Ascending aorta (tissue), 2 donors: ENCODE data around the gene SMIM13. TPM values are rescaled to one million over a fixed set of nuclear protein-coding genes. Genes with fewer than 3 reads are reported as not detected.

Experiments
- DNase-seq, 2 donors: peaks; one replicate each; pipeline ENCODE4 v3.0.0-alpha.2; 2019; ENCODE audit warnings: low spot score in 2 of 2
- H3K27ac ChIP-seq, 2 donors: fragments of 200-600 bp; sonication (generic); one replicate each; pipeline ENCODE4 v1.5.1; 2016 to 2017; ENCODE audit warnings: mild to moderate bottlenecking in 1 of 2
- H3K27me3 ChIP-seq: fragments of 200-600 bp; sonication (generic); one replicate; pipeline ENCODE4 v1.5.1; 2017
- H3K36me3 ChIP-seq, 2 donors: fragments of 200-600 bp; sonication (generic); one replicate each; pipeline ENCODE4 v1.5.1; 2016
- H3K4me1 ChIP-seq, 2 donors: fragments of 200-600 bp; sonication (generic); one replicate each; pipeline ENCODE4 v1.5.1; 2016 to 2017; ENCODE audit warnings: mild to moderate bottlenecking in 1 of 2
- H3K4me3 ChIP-seq, 2 donors: fragments of 200-600 bp; sonication (generic); one replicate each; pipeline ENCODE4 v1.5.1; 2016 to 2017; ENCODE audit warnings: mild to moderate bottlenecking in 1 of 2
- H3K9me3 ChIP-seq, 2 donors: fragments of 200-600 bp; sonication (generic); one replicate each; pipeline ENCODE4 v1.5.1; 2016
- intact Hi-C: fragments of 100-400 bp; cut with DNase I; formaldehyde crosslinking; loops from one replicate; pipeline ENCODE4 v1.15.1; 2023
- total RNA-seq: library from RNA; depleted of rRNA; stranded (reverse); fragments of >200 nt; gene quantifications from one replicate; pipeline ENCODE4 v1.1.0, GENCODE V29; 2016
- TF ChIP-seq, protein P1 (sequence below), 3 experiments: fragments of 200-600 bp in 2 of 3; fragments of 450-650 bp in 1 of 3; sonication (generic) in 2 of 3; IDR thresholded peaks; one replicate each; pipeline ENCODE4 v1.5.1; 2016 to 2019; ENCODE audit warnings: antibody characterized with exemption in 3 of 3, mild to moderate bottlenecking in 1 of 3, moderate library complexity in 1 of 3

The SMIM13 gene
- total RNA-seq, 1 donor from 2014 or later = 2.3 TPM

DNA sequence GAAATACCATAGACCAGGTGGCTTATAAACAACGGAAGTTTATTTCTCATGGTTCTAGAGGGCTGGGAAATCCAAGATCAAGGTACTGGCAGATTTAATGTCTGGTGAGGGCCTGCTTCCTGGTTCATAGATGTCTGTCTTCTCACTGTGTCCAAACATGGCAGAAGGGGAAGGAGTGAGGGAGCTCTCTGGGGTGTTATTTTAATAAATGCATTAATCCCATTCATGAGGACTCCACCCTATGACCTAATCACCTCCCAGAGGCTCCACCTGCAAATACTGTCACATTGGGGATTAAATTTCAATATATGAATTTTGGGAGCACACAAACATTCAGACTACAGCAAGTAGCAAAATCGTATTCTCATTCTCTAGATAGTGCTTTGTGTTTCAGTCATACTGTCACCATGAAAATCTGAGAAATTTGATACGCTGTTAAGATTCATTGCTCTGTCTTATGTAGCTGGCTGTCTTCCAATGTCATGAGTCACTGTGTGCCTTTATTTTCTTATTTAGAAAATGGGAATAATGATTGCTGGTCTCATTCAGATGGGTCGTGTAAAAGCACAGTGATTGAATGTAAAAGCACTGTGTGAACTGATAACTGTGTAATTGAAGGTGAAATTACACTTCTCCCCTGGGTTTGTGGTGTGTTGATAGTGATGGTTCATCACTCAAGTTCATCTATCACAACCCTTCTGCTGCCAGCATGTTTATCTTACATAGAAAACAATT lies 26.8 kb downstream of the SMIM13 start:
- Histone ChIP-seq H3K27ac (no peak overlapping the region), H3K36me3 (no peaks in the 10 kb centered on the region), H3K4me3 (no peak overlapping the region), H3K9me3 (no peaks in the 10 kb centered on the region), H3K4me1 (peaks cover 0 to 6% of the 10 kb centered on the region in 2 donors), H3K27me3 (no peaks in the 10 kb centered on the region)
- TF ChIP-seq, protein P1, sequence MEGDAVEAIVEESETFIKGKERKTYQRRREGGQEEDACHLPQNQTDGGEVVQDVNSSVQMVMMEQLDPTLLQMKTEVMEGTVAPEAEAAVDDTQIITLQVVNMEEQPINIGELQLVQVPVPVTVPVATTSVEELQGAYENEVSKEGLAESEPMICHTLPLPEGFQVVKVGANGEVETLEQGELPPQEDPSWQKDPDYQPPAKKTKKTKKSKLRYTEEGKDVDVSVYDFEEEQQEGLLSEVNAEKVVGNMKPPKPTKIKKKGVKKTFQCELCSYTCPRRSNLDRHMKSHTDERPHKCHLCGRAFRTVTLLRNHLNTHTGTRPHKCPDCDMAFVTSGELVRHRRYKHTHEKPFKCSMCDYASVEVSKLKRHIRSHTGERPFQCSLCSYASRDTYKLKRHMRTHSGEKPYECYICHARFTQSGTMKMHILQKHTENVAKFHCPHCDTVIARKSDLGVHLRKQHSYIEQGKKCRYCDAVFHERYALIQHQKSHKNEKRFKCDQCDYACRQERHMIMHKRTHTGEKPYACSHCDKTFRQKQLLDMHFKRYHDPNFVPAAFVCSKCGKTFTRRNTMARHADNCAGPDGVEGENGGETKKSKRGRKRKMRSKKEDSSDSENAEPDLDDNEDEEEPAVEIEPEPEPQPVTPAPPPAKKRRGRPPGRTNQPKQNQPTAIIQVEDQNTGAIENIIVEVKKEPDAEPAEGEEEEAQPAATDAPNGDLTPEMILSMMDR (IDR thresholded peaks at IDR 0.05) = no peak
- DNase-seq = no peak
- intact Hi-C loops = no loop called here

DNA sequence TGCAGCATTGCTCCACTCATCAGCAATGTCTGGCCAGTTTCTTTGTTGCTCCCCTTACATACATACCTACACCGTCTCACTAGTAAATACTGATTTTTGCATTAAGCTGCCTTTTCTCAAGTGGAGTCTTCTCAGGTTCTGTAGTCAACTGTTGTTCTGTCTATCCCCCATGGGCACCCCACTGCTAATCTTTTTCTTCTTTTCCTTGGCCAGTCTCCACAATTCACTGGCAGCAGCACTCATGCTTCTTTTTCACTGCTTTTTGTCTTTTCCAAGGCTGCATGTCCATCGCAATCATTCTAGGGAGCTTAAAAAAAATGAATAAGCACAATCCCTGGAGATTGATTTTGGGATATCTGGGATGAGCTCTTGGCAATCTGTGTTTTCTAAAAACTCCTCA lies 28.2 kb downstream of the SMIM13 start:
- Histone ChIP-seq H3K9me3 (no peaks in the 10 kb centered on the region), H3K36me3 (no peaks in the 10 kb centered on the region), H3K4me1 (peaks cover 0 to 6% of the 10 kb centered on the region in 2 donors), H3K27me3 (no peaks in the 10 kb centered on the region), H3K4me3 (no peak overlapping the region), H3K27ac (no peak overlapping the region)
- TF ChIP-seq, protein P1 (IDR thresholded peaks at IDR 0.05) = no peak
- DNase-seq = no peak
- intact Hi-C loops = no loop called here

DNA sequence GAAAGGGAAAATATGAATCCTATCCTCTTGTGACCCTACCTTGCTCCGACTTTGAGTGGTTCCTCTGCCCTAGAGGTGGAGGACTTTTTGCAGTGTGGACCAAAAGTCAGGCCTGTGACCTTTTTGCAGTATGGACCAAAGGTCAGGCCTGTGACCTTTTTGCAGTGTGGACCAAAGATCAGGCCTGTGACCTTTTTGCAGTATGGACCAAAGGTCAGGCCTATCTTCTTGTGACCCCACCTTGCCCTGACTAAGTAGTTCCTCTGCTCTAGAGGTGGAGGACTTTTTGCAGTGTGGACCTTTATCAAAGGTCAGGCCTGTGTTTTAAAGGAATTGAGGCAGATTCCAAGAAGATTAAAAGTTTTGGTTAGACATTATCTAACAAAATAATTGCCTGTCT lies 28.7 kb downstream of the SMIM13 start:
- intact Hi-C loops = no loop called here

DNA sequence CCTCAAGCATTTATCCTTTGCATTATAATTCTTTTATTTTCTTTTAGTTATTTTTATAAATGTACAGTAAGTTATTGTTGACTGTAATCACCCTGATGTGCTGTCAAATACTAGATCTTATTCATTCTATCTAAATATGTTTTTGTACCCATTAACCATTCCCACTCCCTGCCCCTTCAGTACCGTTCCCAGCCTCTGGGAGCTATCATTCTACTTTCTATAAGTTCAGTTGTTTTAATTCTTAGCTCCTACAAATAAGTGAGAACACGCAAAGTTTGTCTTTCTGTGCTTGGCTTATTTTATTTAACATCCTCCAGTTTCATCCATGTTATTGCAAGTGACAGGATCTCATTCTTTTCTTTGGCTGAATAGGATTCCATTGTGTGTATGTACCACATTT lies 30.3 kb downstream of the SMIM13 start:
- no peak for DNase-seq
- Histone ChIP-seq H3K36me3 (no peaks in the 10 kb centered on the region), H3K27me3 (no peaks in the 10 kb centered on the region), H3K4me1 (peaks cover 0 to 6% of the 10 kb centered on the region in 2 donors), H3K9me3 (no peaks in the 10 kb centered on the region), H3K4me3 (no peak overlapping the region), H3K27ac (no peak overlapping the region)
- TF ChIP-seq, protein P1 (IDR thresholded peaks at IDR 0.05) = no peak
- intact Hi-C loops = no loop called here

More for the DNA sequence above, 28.7 kb downstream of the SMIM13 start:
- no peak for DNase-seq
- no peaks in the 10 kb centered on the region for H3K27me3 ChIP-seq
- no peaks in the 10 kb centered on the region for H3K36me3 ChIP-seq
- H3K27ac ChIP-seq = no peak overlapping the region
- H3K4me1 ChIP-seq = peaks cover 0 to 6% of the 10 kb centered on the region in 2 donors
- TF ChIP-seq, protein P1 (IDR thresholded peaks at IDR 0.05) = no peak
- H3K4me3 ChIP-seq = no peak overlapping the region
- H3K9me3 ChIP-seq = no peaks in the 10 kb centered on the region

DNA sequence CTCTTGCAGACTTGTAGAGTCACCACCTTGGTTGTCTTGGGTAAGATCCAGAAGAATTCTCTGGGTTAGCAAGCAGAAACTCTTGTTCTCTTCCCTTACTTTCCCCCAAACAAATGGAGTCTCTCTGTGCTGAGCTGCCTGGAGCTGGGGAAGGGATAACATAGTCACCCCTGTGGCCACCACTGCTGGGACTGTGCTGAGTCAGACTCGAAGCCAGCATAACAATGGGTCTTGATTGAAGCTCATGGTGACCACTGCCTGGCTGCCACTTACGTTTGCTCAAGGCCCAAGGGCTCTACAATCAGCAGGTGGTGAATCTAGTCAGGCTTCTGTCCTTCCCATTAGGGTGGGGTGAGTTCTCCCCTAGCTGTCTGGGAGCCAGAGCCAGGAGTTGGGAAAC lies 33.2 kb downstream of the SMIM13 start:
- H3K27ac ChIP-seq = no peak overlapping the region
- H3K27me3 ChIP-seq = no peaks in the 10 kb centered on the region
- no peak overlapping the region for H3K4me3 ChIP-seq
- TF ChIP-seq, protein P1 (IDR thresholded peaks at IDR 0.05) = no peak
- no peak for DNase-seq
- no peaks in the 10 kb centered on the region for H3K36me3 ChIP-seq
- intact Hi-C loops = no loop called here
- H3K9me3 ChIP-seq = no peaks in the 10 kb centered on the region
- H3K4me1 ChIP-seq = peaks cover 0 to 8% of the 10 kb centered on the region in 2 donors
